Heart right ventricle (tissue), 16 donors: ENCODE measurements around the gene EGLN1. TPM values are rescaled to one million over a fixed set of nuclear protein-coding genes. Genes with fewer than 3 reads are reported as not detected.

ENCODE experiments used
- ATAC-seq, 8 donors: fragments of 200-7000 bp; cut with Tn5 transposase; one replicate each; pipeline ENCODE4 v1.9.1; 2020; ENCODE audit warnings: mild to moderate bottlenecking in 8 of 8, moderate library complexity in 8 of 8, moderate number of reproducible peaks in 1 of 8
- DNase-seq, 2 donors: peaks; one replicate each; pipeline ENCODE4 v3.0.0-alpha.2; 2020
- H3K27ac ChIP-seq, 10 donors: fragments of 200-600 bp; sonication (generic) in 2 of 10; one replicate each; pipeline versions ENCODE4 v1.5.0 to v1.8.0; 2020 to 2022; ENCODE audit warnings: mild to moderate bottlenecking in 3 of 10
- H3K27me3 ChIP-seq, 7 donors: fragments of 200-600 bp; one replicate each; pipeline ENCODE4 v1.8.0; 2021 to 2022; ENCODE audit warnings: mild to moderate bottlenecking in 2 of 7
- H3K36me3 ChIP-seq, 9 donors: fragments of 200-600 bp; sonication (generic) in 1 of 9; one replicate each; pipeline versions ENCODE4 v1.5.0 to v1.8.0; 2020 to 2022; ENCODE audit warnings: mild to moderate bottlenecking in 2 of 9
- H3K4me1 ChIP-seq, 9 donors: fragments of 200-600 bp; sonication (generic) in 1 of 9; one replicate each; pipeline versions ENCODE4 v1.5.0 to v1.8.0; 2020 to 2022; ENCODE audit warnings: mild to moderate bottlenecking in 4 of 9
- H3K4me3 ChIP-seq, 10 donors: fragments of 200-600 bp; sonication (generic) in 2 of 10; one replicate each; pipeline versions ENCODE4 v1.5.0 to v1.8.0; 2020 to 2022; ENCODE audit warnings: mild to moderate bottlenecking in 7 of 10, moderate library complexity in 2 of 10
- H3K9me3 ChIP-seq, 11 donors: fragments of 200-600 bp in 10 of 11; sonication (generic) in 2 of 11; one replicate each; pipeline versions ENCODE4 v1.5.0 to v1.8.0; 2013 to 2022; ENCODE audit warnings: mild to moderate bottlenecking in 2 of 11, control low read depth in 1 of 11, moderate library complexity in 1 of 11
- WGBS, 2 donors: extraction: QIAGEN DNeasy Blood & Tissue Kit; methylation state at CpG; one replicate each; pipeline ENCODE4 v1.1.7; 2013; ENCODE audit warnings: inconsistent platforms in 1 of 2; 5-methylcytosine and 5-hydroxymethylcytosine counted together
- intact Hi-C, 10 donors: fragments of 100-400 bp; cut with DNase I; formaldehyde crosslinking; loops; one replicate each; pipeline versions ENCODE4 v1.11.1 to v1.14.2; 2022
- polyA plus RNA-seq, 2 donors: library from polyadenylated mRNA; stranded (reverse); fragments of 200-250 nt; gene quantifications; one replicate each; pipeline ENCODE4 v1.2.3, GENCODE V29; 2013
- total RNA-seq, 10 donors: library from RNA; stranded (reverse); fragmentation: NEBNext Ultra II Directional in 3 of 10; extraction: Animal tissue kit (Norgen Biotek cat#: 25700) in 3 of 10; gene quantifications; one replicate each; pipeline versions ENCODE4 v1.2.1 to v1.2.4, GENCODE V29; 2021 to 2023
- TF ChIP-seq, protein P1 (sequence below), 9 donors: fragments of 200-600 bp; sonication (generic) in 2 of 9; IDR thresholded peaks; one replicate each; pipeline versions ENCODE4 v1.5.0 to v1.8.0; 2021 to 2022; ENCODE audit warnings: antibody characterized with exemption in 9 of 9, mild to moderate bottlenecking in 5 of 9, moderate library complexity in 1 of 9
- donor health status: Arrhythmogenic right ventricular cardiomyopathy.
- donor health status: ischemic (EF 13 %, LVEDD 7.1; RV severe dilation, severe dysfunction).
- donor health status: healthy with polysubstance abuse.
- donor health status: DM: no; HTN: yes; CAD: no.
- donor health status: DM: no; HTN: no; CAD: no.
- donor health status: ischemic (EF 25% LVEDD 6.9; RV normal size, moderate dysfunction).
- donor health status: ischemic (EF 25% LVEDD 5.7; RV mildly dilated, moderate dysfunction).
- donor health status: healthy.
- donor health status: DM: yes; HTN: yes; CAD: no.
- donor health status: Ischemic cardiomyopathy.
- donor health status: ischemic (EF 35%, LVEDD 5.7; RV mildly dilated, moderate dysfunction).
- donor health status: nonischemic (EF 11% LVEDD 7.7; RV severe dilation, severe dysfunction).
- donor health status: DM: yes; HTN: yes; CAD: no.
- donor health status: PGD.
- donor health status: ischemic (EF 29% LVEDD 5.4; RV normal size, mild dysfunction).
- donor health status: nonischemic (EF 23%, LVEDD 6.1; RV moderate dilation, normal function).

EGLN1 gene
- total and polyA plus RNA-seq, 12 donors = 13.0 to 104 (median 65.8) TPM

GRCh38 chr1:231423648-231424047 lies 1.6 kb upstream of the EGLN1 start:
- intact Hi-C loops = loop anchor here in 9 of 10 donors (2.0 to 10.0 kb wide), 11 partner anchors 56 to 179 kb away; partner anchors contain the start of gene TSNAX (in 7 of the 9)
- ATAC-seq (no peak), DNase-seq (no peak)
- Histone ChIP-seq H3K36me3 (peaks cover 0 to 3% (median 0%) of the 10 kb centered on the region in 9 donors), H3K4me1 (peaks cover 6 to 46% (median 35%) of the 10 kb centered on the region in 9 donors), H3K27ac (peak overlapping the region; percentile 96 to 100 (median 98)), H3K27me3 (no peaks in the 10 kb centered on the region), H3K9me3 (no peaks in the 10 kb centered on the region), H3K4me3 (peak overlapping the region in 4 of 10 donors; percentile 72 to 85 (median 77))
- TF ChIP-seq, protein P1, sequence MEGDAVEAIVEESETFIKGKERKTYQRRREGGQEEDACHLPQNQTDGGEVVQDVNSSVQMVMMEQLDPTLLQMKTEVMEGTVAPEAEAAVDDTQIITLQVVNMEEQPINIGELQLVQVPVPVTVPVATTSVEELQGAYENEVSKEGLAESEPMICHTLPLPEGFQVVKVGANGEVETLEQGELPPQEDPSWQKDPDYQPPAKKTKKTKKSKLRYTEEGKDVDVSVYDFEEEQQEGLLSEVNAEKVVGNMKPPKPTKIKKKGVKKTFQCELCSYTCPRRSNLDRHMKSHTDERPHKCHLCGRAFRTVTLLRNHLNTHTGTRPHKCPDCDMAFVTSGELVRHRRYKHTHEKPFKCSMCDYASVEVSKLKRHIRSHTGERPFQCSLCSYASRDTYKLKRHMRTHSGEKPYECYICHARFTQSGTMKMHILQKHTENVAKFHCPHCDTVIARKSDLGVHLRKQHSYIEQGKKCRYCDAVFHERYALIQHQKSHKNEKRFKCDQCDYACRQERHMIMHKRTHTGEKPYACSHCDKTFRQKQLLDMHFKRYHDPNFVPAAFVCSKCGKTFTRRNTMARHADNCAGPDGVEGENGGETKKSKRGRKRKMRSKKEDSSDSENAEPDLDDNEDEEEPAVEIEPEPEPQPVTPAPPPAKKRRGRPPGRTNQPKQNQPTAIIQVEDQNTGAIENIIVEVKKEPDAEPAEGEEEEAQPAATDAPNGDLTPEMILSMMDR (IDR thresholded peaks at IDR 0.05) = no peak
- 53 to 64% methylated on average over 1 of the region's 1 CpG for WGBS, 2 donors

DNA sequence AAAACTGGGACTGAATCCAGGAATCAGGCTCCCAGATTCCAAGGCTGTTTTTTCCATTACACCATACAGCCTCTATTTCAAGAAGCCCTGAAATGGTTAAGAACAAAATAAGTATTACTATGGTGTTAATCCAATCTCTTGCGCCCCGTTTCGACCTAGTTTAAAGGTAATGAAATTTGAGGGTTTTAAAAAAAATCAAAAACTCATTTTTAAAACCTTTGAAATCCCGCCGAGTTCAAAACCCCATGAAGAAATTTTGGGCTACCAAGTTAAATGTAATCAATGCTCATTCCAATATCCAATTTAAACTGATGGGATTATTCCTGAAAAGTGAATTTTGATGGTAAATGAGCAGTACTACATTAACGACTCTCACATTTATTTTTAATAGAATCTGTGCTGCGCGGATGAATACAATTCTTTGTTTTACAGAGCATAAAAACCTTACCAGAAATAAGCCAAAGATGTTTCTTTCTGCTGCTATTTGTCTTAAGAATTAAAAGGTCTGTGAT lies 767 bp upstream of the EGLN1 start:
- intact Hi-C loops = loop anchor here in 9 of 10 donors (1.0 to 10.0 kb wide), 12 partner anchors 56 to 179 kb away; partner anchors contain the start of gene TSNAX (in 7 of the 9)
- TF ChIP-seq, protein P1 (IDR thresholded peaks at IDR 0.05) = no peak
- Histone ChIP-seq H3K27ac (peak overlapping the region; percentile 96 to 100 (median 98)), H3K4me3 (peak overlapping the region; percentile 54 to 89 (median 76)), H3K9me3 (no peaks in the 10 kb centered on the region), H3K4me1 (peaks cover 6 to 54% (median 42%) of the 10 kb centered on the region in 9 donors), H3K36me3 (peaks cover 0 to 9% (median 0%) of the 10 kb centered on the region in 9 donors), H3K27me3 (no peaks in the 10 kb centered on the region)
- WGBS, 2 donors = 25% methylated on average over 8 of the region's 8 CpGs
- no peak for DNase-seq
- ATAC-seq = no peak

DNA sequence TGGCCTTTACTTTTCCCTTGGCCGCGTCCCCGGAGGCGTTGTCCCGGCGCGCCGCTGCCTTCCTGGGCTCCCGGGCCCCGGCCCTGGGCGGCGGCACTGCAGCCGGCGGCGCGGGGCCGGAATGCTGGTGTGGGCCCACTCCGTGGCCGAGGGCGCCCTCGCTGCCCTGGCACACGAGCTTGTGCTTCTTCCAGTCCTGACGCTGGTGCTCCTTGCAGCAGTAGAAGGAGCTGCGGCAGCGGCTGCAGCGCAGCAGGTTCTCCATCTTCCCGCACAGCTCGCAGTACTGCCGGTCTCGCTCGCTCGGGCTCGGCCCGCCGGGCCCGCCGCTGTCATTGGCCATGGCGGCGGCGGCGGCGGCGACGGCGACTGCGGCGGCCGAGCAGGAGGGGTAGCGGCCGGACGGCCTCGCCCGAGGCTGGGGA lies 529 bp downstream of the EGLN1 start:
- intact Hi-C loops = loop anchor here in 9 of 10 donors (2.0 to 10.0 kb wide), 11 partner anchors 54 to 181 kb away; partner anchors contain the start of gene TSNAX (in 3 of the 9)
- TF ChIP-seq, protein P1 (IDR thresholded peaks at IDR 0.05) = no peak
- Histone ChIP-seq H3K4me3 (peak overlapping the region; percentile 58 to 89 (median 76)), H3K27ac (peak overlapping the region; percentile 96 to 100 (median 98)), H3K27me3 (no peaks in the 10 kb centered on the region), H3K4me1 (peaks cover 7 to 67% (median 55%) of the 10 kb centered on the region in 9 donors), H3K36me3 (peaks cover 0 to 9% (median 0%) of the 10 kb centered on the region in 9 donors), H3K9me3 (no peaks in the 10 kb centered on the region)
- ATAC-seq (peak in 6 of 8 donors; percentile 15 to 57 (median 47)), DNase-seq (peak; percentile 18 to 55)
- whole genome bisulfite sequencing, 2 donors = 0% methylated on average over 53 of the region's 53 CpGs

- Histone ChIP-seq H3K27ac (peak overlapping the region; percentile 96 to 100 (median 98)), H3K36me3 (peaks cover 0 to 9% (median 0%) of the 10 kb centered on the region in 9 donors), H3K9me3 (no peaks in the 10 kb centered on the region), H3K4me1 (peaks cover 9 to 72% (median 58%) of the 10 kb centered on the region in 9 donors), H3K4me3 (peak overlapping the region; percentile 58 to 89 (median 76)), H3K27me3 (no peaks in the 10 kb centered on the region)
- DNase-seq (peak; percentile 39 to 57), ATAC-seq (peak in 7 of 8 donors; percentile 2 to 24 (median 16))
- TF ChIP-seq, protein P1 (IDR thresholded peaks at IDR 0.05) = no peak
- intact Hi-C loops = loop anchor here in 9 of 10 donors (2.0 to 10.0 kb wide), 11 partner anchors 54 to 181 kb away; partner anchors contain the start of gene TSNAX (in 3 of the 9)
- 0 to 1% methylated on average over 58 to 63 of the region's 63 CpGs for WGBS, 2 donors
Observed at GRCh38 chr1:231420959-231421545, 1.0 kb downstream of the EGLN1 start.
